ENCODE measurements around the gene NGFR. TPM values are rescaled to one million over a fixed set of nuclear protein-coding genes. Genes with fewer than 3 reads are reported as not detected.

Gene NGFR
- total RNA-seq, 1 experiment from 2014 or later: 0.37 TPM

Other genes starting within 250 kb of the NGFR start
- 13.4 and 18.3 TPM in 2 replicates for gene ZNF652, start 133.0 kb upstream of the NGFR start, total RNA-seq (2014; rRNA removed; shearing (Covaris generic))
- gene PHB1, start 80.4 kb upstream of the NGFR start, total RNA-seq (2014; rRNA removed; shearing (Covaris generic)): 232 and 233 TPM in 2 replicates
- gene NXPH3, start 80.6 kb downstream of the NGFR start, total RNA-seq (2014; rRNA removed; shearing (Covaris generic)): 0.15 and 0.23 TPM in 2 replicates
- gene SPOP, start 182.8 kb downstream of the NGFR start, total RNA-seq (2014; rRNA removed; shearing (Covaris generic)): 30.7 and 43.9 TPM in 2 replicates
- 142 and 160 TPM in 2 replicates for gene SLC35B1, start 212.7 kb downstream of the NGFR start, total RNA-seq (2014; rRNA removed; shearing (Covaris generic))